Uterus (tissue), 4 donors: Measurements from ENCODE around the gene VMAC. TPM values are rescaled to one million over a fixed set of nuclear protein-coding genes. Genes with fewer than 3 reads are reported as not detected.
"Not testable (repeated sequence)": the region's sequence is repeated elsewhere in the genome, so short reads cannot be mapped to it uniquely, and the experiment has no call there.

ENCODE experiments used
- DNase-seq, 2 donors: peaks; one replicate each; pipeline ENCODE4 v3.0.0-alpha.2; 2019 to 2020
- H3K27ac ChIP-seq, 2 donors: fragments of 200-600 bp; sonication (generic); 1 replicate in 1 of 2; 2 replicates in 1 of 2; pipeline ENCODE4 v1.5.1; 2016 to 2018
- H3K27me3 ChIP-seq, 2 donors: fragments of 200-600 bp; sonication (generic); one replicate each; pipeline ENCODE4 v1.5.1; 2018 to 2019; ENCODE audit warnings: control low read depth in 1 of 2
- H3K36me3 ChIP-seq, 2 donors: fragments of 200-600 bp; sonication (generic); one replicate each; pipeline ENCODE4 v1.5.1; 2019; ENCODE audit warnings: control low read depth in 1 of 2
- H3K4me1 ChIP-seq, 2 donors: fragments of 200-600 bp; sonication (generic); one replicate each; pipeline ENCODE4 v1.5.1; 2018 to 2019; ENCODE audit warnings: control low read depth in 1 of 2
- H3K4me3 ChIP-seq, 2 donors: fragments of 200-600 bp; sonication (generic); 1 replicate in 1 of 2; 2 replicates in 1 of 2; pipeline ENCODE4 v1.5.1; 2018 to 2019; ENCODE audit warnings: mild to moderate bottlenecking in 1 of 2
- H3K9me3 ChIP-seq, 2 donors: fragments of 200-600 bp; sonication (generic); one replicate each; pipeline ENCODE4 v1.5.1; 2019; ENCODE audit warnings: control low read depth in 1 of 2
- POLR2A ChIP-seq, 2 donors: fragments of 450-650 bp; IDR thresholded peaks; one replicate each; pipeline ENCODE4 v1.6.1; 2016; ENCODE audit warnings: antibody characterized with exemption in 2 of 2, mild to moderate bottlenecking in 1 of 2, moderate library complexity in 1 of 2
- intact Hi-C: fragments of 100-400 bp; cut with DNase I; formaldehyde crosslinking; loops from one replicate; pipeline ENCODE4 v1.15.1; 2023; ENCODE audit warnings: low total_unique reads
- total RNA-seq, 4 donors: library from RNA; depleted of rRNA in 3 of 4; stranded (reverse); fragments of >200 nt in 3 of 4; gene quantifications; one replicate each; pipeline versions ENCODE4 v1.1.0 to v1.2.4, GENCODE V29; 2014 to 2023
- TF ChIP-seq, protein P1 (sequence below), 4 experiments: fragments of 200-600 bp in 2 of 4; fragments of 450-650 bp in 2 of 4; sonication (generic) in 2 of 4; IDR thresholded peaks; one replicate each; pipeline ENCODE4 v1.5.1; 2016 to 2019; ENCODE audit warnings: antibody characterized with exemption in 4 of 4, mild to moderate bottlenecking in 2 of 4, moderate library complexity in 1 of 4
- donor health status: DM: yes; HTN: yes; CAD: no.

VMAC gene
- total RNA-seq, 4 donors from 2014 or later: 2.6 to 10.9 (median 7.1) TPM

DNA sequence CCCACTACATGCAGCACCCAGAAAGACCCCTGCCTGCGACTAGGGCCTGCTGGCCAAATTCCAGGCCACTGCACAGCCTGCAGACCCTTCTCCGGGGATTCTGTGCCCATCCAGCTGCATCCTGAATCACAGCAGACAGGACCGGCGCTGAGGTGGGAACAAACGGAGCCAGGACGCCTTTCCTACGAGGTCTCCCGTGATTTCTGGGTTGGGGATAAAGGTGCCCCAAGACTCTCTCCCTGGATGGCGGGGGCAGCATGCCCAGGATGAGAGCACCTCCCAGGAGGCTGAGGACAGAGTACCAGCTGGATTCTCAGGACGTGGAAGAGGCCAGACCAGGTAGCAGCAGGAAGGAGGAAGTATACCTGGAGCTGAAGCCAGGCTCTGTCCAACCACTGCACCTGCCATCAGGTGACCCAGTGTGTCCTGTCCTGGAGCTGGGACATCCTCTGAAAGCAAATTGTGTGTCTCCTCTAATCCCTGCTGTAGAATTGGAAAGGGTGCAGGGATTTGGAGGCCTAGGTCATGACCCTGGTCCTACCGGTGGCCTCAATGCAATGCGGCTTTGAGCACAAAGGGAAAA, 31.0 kb upstream of the VMAC start:
- no peaks in the 10 kb centered on the region for H3K27me3 ChIP-seq
- intact Hi-C loops: no loop called here

DNA sequence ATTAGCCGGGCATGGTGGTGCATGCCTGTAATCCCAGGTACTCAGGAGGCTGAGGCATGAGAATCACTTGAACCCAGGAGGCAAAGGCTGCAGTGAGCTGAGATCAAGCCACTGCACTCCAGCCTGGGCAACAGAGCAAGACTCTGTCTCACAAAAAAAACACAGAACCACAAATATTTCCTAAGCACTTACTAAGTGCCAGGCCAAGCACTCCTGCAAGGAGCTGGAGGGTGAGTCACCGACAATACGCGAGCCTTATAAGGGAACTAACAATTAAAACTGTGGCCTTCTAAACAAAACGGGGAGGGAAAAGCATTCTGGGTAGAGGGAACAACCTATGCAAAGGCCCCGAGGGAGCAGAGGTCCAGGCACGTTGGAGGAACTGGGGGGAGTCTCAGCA, 30.2 kb upstream of the VMAC start:
- H3K27me3 ChIP-seq, H3K4me1 ChIP-seq, DNase-seq, H3K36me3 ChIP-seq, H3K4me3 ChIP-seq, intact Hi-C loops, H3K9me3 ChIP-seq, H3K27ac ChIP-seq: not testable (repeated sequence)

More for the DNA sequence above, 31.0 kb upstream of the VMAC start:
- Histone ChIP-seq H3K9me3 (no peaks in the 10 kb centered on the region), H3K4me1 (no peaks in the 10 kb centered on the region), H3K27ac (no peak overlapping the region), H3K4me3 (no peak overlapping the region), H3K36me3 (no peaks in the 10 kb centered on the region)
- no peak for DNase-seq
- TF ChIP-seq POLR2A (IDR thresholded peaks at IDR 0.05): no peak
- TF ChIP-seq, protein P1, sequence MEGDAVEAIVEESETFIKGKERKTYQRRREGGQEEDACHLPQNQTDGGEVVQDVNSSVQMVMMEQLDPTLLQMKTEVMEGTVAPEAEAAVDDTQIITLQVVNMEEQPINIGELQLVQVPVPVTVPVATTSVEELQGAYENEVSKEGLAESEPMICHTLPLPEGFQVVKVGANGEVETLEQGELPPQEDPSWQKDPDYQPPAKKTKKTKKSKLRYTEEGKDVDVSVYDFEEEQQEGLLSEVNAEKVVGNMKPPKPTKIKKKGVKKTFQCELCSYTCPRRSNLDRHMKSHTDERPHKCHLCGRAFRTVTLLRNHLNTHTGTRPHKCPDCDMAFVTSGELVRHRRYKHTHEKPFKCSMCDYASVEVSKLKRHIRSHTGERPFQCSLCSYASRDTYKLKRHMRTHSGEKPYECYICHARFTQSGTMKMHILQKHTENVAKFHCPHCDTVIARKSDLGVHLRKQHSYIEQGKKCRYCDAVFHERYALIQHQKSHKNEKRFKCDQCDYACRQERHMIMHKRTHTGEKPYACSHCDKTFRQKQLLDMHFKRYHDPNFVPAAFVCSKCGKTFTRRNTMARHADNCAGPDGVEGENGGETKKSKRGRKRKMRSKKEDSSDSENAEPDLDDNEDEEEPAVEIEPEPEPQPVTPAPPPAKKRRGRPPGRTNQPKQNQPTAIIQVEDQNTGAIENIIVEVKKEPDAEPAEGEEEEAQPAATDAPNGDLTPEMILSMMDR (IDR thresholded peaks at IDR 0.05): no peak

- Histone ChIP-seq H3K27ac (no peak overlapping the region), H3K36me3 (no peaks in the 10 kb centered on the region), H3K27me3 (no peaks in the 10 kb centered on the region), H3K9me3 (no peaks in the 10 kb centered on the region), H3K4me1 (peaks cover 0 to 4% of the 10 kb centered on the region in 2 donors), H3K4me3 (no peak overlapping the region)
- intact Hi-C loops: no loop called here
- no peak for DNase-seq
- TF ChIP-seq, protein P1 (IDR thresholded peaks at IDR 0.05): no peak
- no peak for TF ChIP-seq POLR2A (IDR thresholded peaks at IDR 0.05)
These were observed 27.2 kb upstream of the VMAC start for GRCh38 chr19:5877427-5877826.

DNA sequence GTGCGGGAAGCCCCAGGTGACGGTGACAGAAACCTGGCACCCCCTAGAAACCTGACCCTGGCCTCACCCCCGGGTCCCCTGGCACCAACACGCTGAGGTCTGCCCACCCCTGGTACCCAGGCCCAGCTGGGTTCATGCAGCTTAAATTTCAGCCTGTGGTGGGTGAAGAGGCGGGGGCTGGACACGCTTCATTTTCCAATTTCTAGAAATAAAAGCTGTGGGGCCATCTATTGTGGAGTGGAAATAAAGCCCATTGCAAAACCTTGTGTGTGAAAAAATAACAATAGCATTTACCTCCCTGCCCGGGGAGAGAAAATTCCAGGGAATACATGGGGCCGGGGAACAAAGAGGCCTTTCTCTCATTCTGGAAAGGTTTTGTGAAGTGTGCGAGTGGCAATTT, 26.8 kb upstream of the VMAC start:
- Histone ChIP-seq H3K4me3 (no peak overlapping the region), H3K4me1 (peaks cover 0 to 4% of the 10 kb centered on the region in 2 donors), H3K36me3 (no peaks in the 10 kb centered on the region), H3K27ac (no peak overlapping the region), H3K27me3 (no peaks in the 10 kb centered on the region), H3K9me3 (no peaks in the 10 kb centered on the region)
- DNase-seq: no peak
- TF ChIP-seq POLR2A (IDR thresholded peaks at IDR 0.05): no peak
- TF ChIP-seq, protein P1 (IDR thresholded peaks at IDR 0.05): no peak
- intact Hi-C loops: no loop called here

- TF ChIP-seq POLR2A (IDR thresholded peaks at IDR 0.05): no peak
- TF ChIP-seq, protein P1 (IDR thresholded peaks at IDR 0.05): no peak
- H3K9me3 ChIP-seq: no peaks in the 10 kb centered on the region
- no peaks in the 10 kb centered on the region for H3K36me3 ChIP-seq
- peaks cover 0 to 4% of the 10 kb centered on the region in 2 donors for H3K4me1 ChIP-seq
- DNase-seq: no peak
- no peak overlapping the region for H3K27ac ChIP-seq
- H3K27me3 ChIP-seq: no peaks in the 10 kb centered on the region
- no peak overlapping the region for H3K4me3 ChIP-seq
- intact Hi-C loops: no loop called here
These were observed 24.5 kb upstream of the VMAC start for GRCh38 chr19:5880196-5880595.
